CD4-positive, CD25-positive, alpha-beta regulatory T cell (primary cell): ENCODE data around the gene CORT. TPM values are rescaled to one million over a fixed set of nuclear protein-coding genes. Genes with fewer than 3 reads are reported as not detected.
A peak's percentile ranks its signal among the peaks of the same experiment; 100 is the strongest.

Experiments
- ATAC-seq, 2 donors: fragments of 150-1000 bp; cut with Tn5 transposase; one replicate each; pipeline ENCODE4 v1.10.0; 2021; ENCODE audit warnings: low read depth in 2 of 2, moderate number of reproducible peaks in 2 of 2, moderate library complexity in 1 of 2
- DNase-seq, 3 donors: peaks; one replicate each; pipeline versions ENCODE4 v3.0.0 to v3.0.0-alpha.2; 2012 to 2022; ENCODE audit warnings: mixed read lengths in 1 of 3
- H3K27ac ChIP-seq: one replicate; pipeline ENCODE4 v1.7.0; 2013; ENCODE audit warnings: mild to moderate bottlenecking, low read length; ENCODE audit not compliant: insufficient read depth, poor library complexity, severe bottlenecking
- H3K27me3 ChIP-seq: one replicate; pipeline ENCODE4 v1.7.0; 2013; ENCODE audit warnings: low read length; ENCODE audit not compliant: control insufficient read depth, insufficient read depth
- H3K36me3 ChIP-seq: one replicate; pipeline ENCODE4 v1.7.0; 2013; ENCODE audit warnings: mild to moderate bottlenecking, low read length, moderate library complexity; ENCODE audit not compliant: control insufficient read depth, insufficient read depth
- H3K4me1 ChIP-seq: 2 replicates; pipeline ENCODE4 v1.7.0; 2013; ENCODE audit warnings: mild to moderate bottlenecking, low read length; ENCODE audit not compliant: insufficient read depth, control insufficient read depth, poor library complexity, severe bottlenecking
- H3K4me3 ChIP-seq: one replicate; pipeline ENCODE4 v1.7.0; 2013; ENCODE audit warnings: low read depth, mild to moderate bottlenecking, low read length, moderate library complexity
- H3K9me3 ChIP-seq, 2 experiments: 1 replicate in 1 of 2; 2 replicates in 1 of 2; pipeline ENCODE4 v1.7.0; 2013; ENCODE audit warnings: low read length in 2 of 2, mild to moderate bottlenecking in 1 of 2, moderate library complexity in 1 of 2; ENCODE audit not compliant: control insufficient read depth in 2 of 2
- H3K27ac Mint-ChIP-seq, 3 donors: one replicate each; pipeline ENCODE4 v1.8.0; 2020 to 2022; ENCODE audit warnings: mild to moderate bottlenecking in 3 of 3, mixed read lengths in 3 of 3, moderate library complexity in 2 of 3
- H3K27me3 Mint-ChIP-seq: one replicate; pipeline ENCODE4 v1.8.0; 2022; ENCODE audit warnings: mild to moderate bottlenecking, mixed read lengths
- H3K36me3 Mint-ChIP-seq: one replicate; pipeline ENCODE4 v1.8.0; 2020; ENCODE audit warnings: mixed read lengths
- H3K4me1 Mint-ChIP-seq, 4 donors: one replicate each; pipeline ENCODE4 v1.8.0; 2020 to 2022; ENCODE audit warnings: mixed read lengths in 4 of 4, mild to moderate bottlenecking in 1 of 4
- H3K4me3 Mint-ChIP-seq, 4 donors: one replicate each; pipeline ENCODE4 v1.8.0; 2020 to 2022; ENCODE audit warnings: mild to moderate bottlenecking in 4 of 4, mixed read lengths in 4 of 4, moderate library complexity in 3 of 4
- H3K9me3 Mint-ChIP-seq, 7 donors: one replicate each; pipeline ENCODE4 v1.8.0; 2020 to 2022; ENCODE audit warnings: mixed read lengths in 7 of 7, mild to moderate bottlenecking in 3 of 7, moderate library complexity in 2 of 7
- polyA plus RNA-seq, 4 donors: library from polyadenylated mRNA; unstranded; fragments of 300-500 nt; fragmentation: Illumina TruSeq; gene quantifications; one replicate each; pipeline ENCODE4 v1.2.3, GENCODE V29; 2021
- total RNA-seq: library from RNA; stranded (reverse); gene quantifications from one replicate; pipeline ENCODE4 v1.2.3, GENCODE V29; 2022

The CORT gene
- total and polyA plus RNA-seq, 5 donors from 2014 or later: not detected

- H3K36me3 Mint-ChIP-seq: peaks cover 15% of the 10 kb centered on the region
- no peak overlapping the region for H3K4me3 ChIP-seq
- ATAC-seq (no peak), DNase-seq (no peak)
- H3K9me3 Mint-ChIP-seq: no peaks in the 10 kb centered on the region
- peak overlapping the region in 1 of 3 donors; percentile 66 for H3K27ac Mint-ChIP-seq
- H3K27me3 ChIP-seq: no peaks in the 10 kb centered on the region
- H3K36me3 ChIP-seq: no peaks in the 10 kb centered on the region
- H3K4me1 ChIP-seq: peaks cover 29% of the 10 kb centered on the region
- no peaks in the 10 kb centered on the region for H3K27me3 Mint-ChIP-seq
- H3K4me1 Mint-ChIP-seq: peaks cover 12 to 60% (median 30%) of the 10 kb centered on the region in 4 donors
- no peaks in the 10 kb centered on the region for H3K9me3 ChIP-seq
- no peak overlapping the region for H3K27ac ChIP-seq
- H3K4me3 Mint-ChIP-seq: no peak overlapping the region
These were observed 47.3 kb downstream of the CORT start for GRCh38 chr1:10497109-10497508.

GRCh38 chr1:10498231-10498630, 48.4 kb downstream of the CORT start:
- Mint-ChIP-seq H3K9me3 (no peaks in the 10 kb centered on the region), H3K36me3 (peaks cover 10% of the 10 kb centered on the region), H3K27me3 (no peaks in the 10 kb centered on the region), H3K4me3 (peak overlapping the region in 3 of 4 donors; percentile 28 to 81 (median 61)), H3K4me1 (peaks cover 12 to 60% (median 37%) of the 10 kb centered on the region in 4 donors), H3K27ac (peak overlapping the region; percentile 60 to 67 (median 67))
- Histone ChIP-seq H3K9me3 (no peaks in the 10 kb centered on the region), H3K4me3 (peak overlapping the region; percentile 28), H3K4me1 (peaks cover 36% of the 10 kb centered on the region), H3K27ac (peak overlapping the region; percentile 50), H3K27me3 (no peaks in the 10 kb centered on the region), H3K36me3 (no peaks in the 10 kb centered on the region)
- no peak for ATAC-seq
- DNase-seq: no peak

Other genes with a start within 250 kb of the CORT start
- gene KIF1B, start 239.5 kb upstream of the CORT start, total RNA-seq: 26.6 TPM
- 1 to 10 TPM in 3 of 4 donors, under 1 TPM in 1; 0.79 to 2.3 (median 2.0) TPM for gene KIF1B, start 239.5 kb upstream of the CORT start, polyA plus RNA-seq
- gene PGD, start 51.0 kb upstream of the CORT start, total RNA-seq: 23.2 TPM
- gene PGD, start 51.0 kb upstream of the CORT start, polyA plus RNA-seq: 10 to 100 TPM; 36.0 to 42.4 (median 40.6) TPM
- gene CENPS, start 19.6 kb upstream of the CORT start, total RNA-seq: 4.9 TPM
- 1 to 10 TPM; 6.4 to 8.7 (median 7.5) TPM for gene CENPS, start 19.6 kb upstream of the CORT start, polyA plus RNA-seq
- gene DFFA, start 22.5 kb downstream of the CORT start, total RNA-seq: 19.2 TPM
- 10 to 100 TPM; 16.3 to 21.4 (median 18.5) TPM for gene DFFA, start 22.5 kb downstream of the CORT start, polyA plus RNA-seq
- 22.4 TPM for gene PEX14, start 24.9 kb downstream of the CORT start, total RNA-seq
- 1 to 10 TPM; 3.5 to 5.2 (median 4.4) TPM for gene PEX14, start 24.9 kb downstream of the CORT start, polyA plus RNA-seq